GM21360 (cell line): ENCODE measurements around the gene RNF115.

Experiments used
- ATAC-seq: cut with Tn5 transposase; IDR thresholded peaks from one replicate; pipeline ENCODE4 v1.9.1; 2021; ENCODE audit warnings: mild to moderate bottlenecking, moderate library complexity; ENCODE audit not compliant: unreplicated experiment

Gene RNF115

GRCh38 chr1:145707183-145707867 lies 116.6 kb downstream of the RNF115 start, which contains the start of gene PDZK1:
TSS of gene PDZK1 (minus strand) at chr1:145707368. CDS start at chr1:145688021, 19,347 bp downstream.
- no peak for ATAC-seq

- no peak for ATAC-seq
These were observed 117.7 kb downstream of the RNF115 start for GRCh38 chr1:145706086-145706664.

- ATAC-seq = no peak
These were observed 118.3 kb downstream of the RNF115 start for GRCh38 chr1:145705622-145706021.

- ATAC-seq = no peak
These were observed 121.1 kb downstream of the RNF115 start for GRCh38 chr1:145702826-145703225.

GRCh38 chr1:145702052-145702451 lies 121.8 kb downstream of the RNF115 start:
- ATAC-seq = no peak

GRCh38 chr1:145701306-145701862 lies 122.5 kb downstream of the RNF115 start:
- ATAC-seq = no peak

GRCh38 chr1:145696630-145696960 lies 127.3 kb downstream of the RNF115 start:
- no peak for ATAC-seq

- ATAC-seq = no peak
These were observed 127.9 kb downstream of the RNF115 start for GRCh38 chr1:145695821-145696629.

GRCh38 chr1:145692785-145693443 lies 131.0 kb downstream of the RNF115 start:
- ATAC-seq = no peak

GRCh38 chr1:145690587-145691558 lies 133.0 kb downstream of the RNF115 start:
- no peak for ATAC-seq

GRCh38 chr1:145689922-145690321 lies 134.0 kb downstream of the RNF115 start:
- ATAC-seq = no peak

GRCh38 chr1:145688924-145689323 lies 135.0 kb downstream of the RNF115 start:
- ATAC-seq = no peak
